Erythroblast (primary cell): ENCODE data around the gene RBM20.

ENCODE experiments used
- GATA1 ChIP-seq: IDR thresholded peaks from 2 replicates; pipeline ENCODE4 v1.6.1; 2011; ENCODE audit warnings: low read depth, mild to moderate bottlenecking, control low read depth, low read length, moderate library complexity
- POLR2A ChIP-seq: IDR thresholded peaks from 2 replicates; pipeline ENCODE4 v1.6.1; 2011; ENCODE audit warnings: mild to moderate bottlenecking, low read length

DNA sequence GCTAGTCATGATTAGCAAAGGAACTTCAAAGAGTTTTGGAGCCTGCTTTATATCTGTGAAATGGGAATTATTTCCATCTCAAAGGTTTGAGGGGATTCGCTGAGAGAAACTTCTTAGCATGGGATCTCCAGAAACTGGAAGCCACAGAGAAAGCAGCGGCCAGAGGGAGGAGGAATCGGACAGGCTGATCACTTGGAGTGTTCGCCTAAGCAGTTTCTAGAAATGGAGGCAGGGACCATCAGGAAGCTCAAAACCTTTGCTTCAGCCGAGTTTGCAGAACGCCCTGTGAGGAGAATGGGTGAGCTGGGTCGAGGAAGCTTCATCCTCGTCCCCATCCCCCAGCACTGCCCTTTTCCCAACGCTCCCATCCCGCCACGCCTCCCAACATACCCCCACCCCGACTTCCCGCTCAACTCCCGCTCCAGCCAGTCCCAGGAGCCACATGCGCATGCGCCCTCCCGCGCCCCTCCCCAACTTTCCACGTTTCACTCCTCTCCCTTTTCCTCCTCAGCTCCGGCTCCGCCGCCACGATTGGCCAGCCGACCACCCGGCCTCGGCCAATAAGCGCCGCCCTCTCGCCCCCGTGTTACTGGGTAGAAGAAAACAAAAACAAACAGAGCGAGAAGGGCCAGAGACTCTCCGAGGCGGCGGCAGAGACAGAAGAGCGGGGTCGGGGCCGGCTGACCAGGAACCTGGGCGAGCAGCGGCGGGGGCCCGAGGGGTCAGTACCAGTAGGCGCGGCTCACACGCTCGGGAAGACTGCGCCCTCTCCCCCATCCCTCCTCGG is 227.4 kb downstream of the RBM20 start, which contains the start of gene PDCD4:
- TF ChIP-seq POLR2A (peak; percentile 85), GATA1 (no peak)
